Gastrocnemius medialis (tissue), 4 donors: ENCODE measurements around the gene CDK7. TPM values are rescaled to one million over a fixed set of nuclear protein-coding genes. Genes with fewer than 3 reads are reported as not detected.

Source experiments
- ATAC-seq, 2 donors: fragments of 150-250 bp; one replicate each; pipeline ENCODE4 v1.9.1; 2016
- DNase-seq, 2 donors: peaks; one replicate each; pipeline ENCODE4 v3.0.0-alpha.2; 2019
- H3K27ac ChIP-seq, 4 donors: fragments of 200-600 bp; sonication (generic); 1 replicate in 1 of 4; 2 replicates in 3 of 4; pipeline ENCODE4 v1.5.1; 2016 to 2018; ENCODE audit warnings: mild to moderate bottlenecking in 2 of 4, moderate library complexity in 1 of 4
- H3K27me3 ChIP-seq, 3 donors: fragments of 200-600 bp; sonication (generic) in 2 of 3; 1 replicate in 1 of 3; 2 replicates in 2 of 3; pipeline versions ENCODE4 v1.5.1 to v1.6.0; 2016 to 2019; ENCODE audit warnings: mild to moderate bottlenecking in 1 of 3, moderate library complexity in 1 of 3
- H3K36me3 ChIP-seq, 2 donors: fragments of 200-600 bp; sonication (generic) in 1 of 2; one replicate each; pipeline ENCODE4 v1.5.1; 2017 to 2018
- H3K4me1 ChIP-seq, 2 donors: fragments of 200-600 bp; sonication (generic) in 1 of 2; one replicate each; pipeline ENCODE4 v1.5.1; 2016 to 2017; ENCODE audit warnings: mild to moderate bottlenecking in 2 of 2
- H3K4me3 ChIP-seq, 4 donors: fragments of 200-600 bp; sonication (generic) in 3 of 4; 1 replicate in 1 of 4; 2 replicates in 3 of 4; pipeline ENCODE4 v1.5.1; 2016 to 2019; ENCODE audit warnings: mild to moderate bottlenecking in 2 of 4
- H3K9me3 ChIP-seq, 3 donors: fragments of 200-600 bp; sonication (generic) in 2 of 3; 1 replicate in 1 of 3; 2 replicates in 2 of 3; pipeline ENCODE4 v1.5.1; 2016 to 2019
- CTCF ChIP-seq, 5 experiments: fragments of 450-650 bp in 3 of 5; fragments of 200-600 bp in 2 of 5; sonication (generic) in 2 of 5; IDR thresholded peaks in 4 of 5; conservative IDR thresholded peaks in 1 of 5; 1 replicate in 4 of 5; 2 replicates in 1 of 5; pipeline ENCODE4 v1.5.1; 2016 to 2019; ENCODE audit warnings: antibody characterized with exemption in 5 of 5, mild to moderate bottlenecking in 3 of 5, moderate library complexity in 3 of 5
- POLR2A ChIP-seq, 2 donors: fragments of 450-650 bp; IDR thresholded peaks; one replicate each; pipeline ENCODE4 v1.6.1; 2017; ENCODE audit warnings: antibody characterized with exemption in 2 of 2, mild to moderate bottlenecking in 2 of 2, moderate library complexity in 2 of 2
- in situ Hi-C, 4 donors: fragments of 200-750 bp; cut with MboI; loops; one replicate each; pipeline versions ENCODE4 v1.15.0 to v1.8.0; 2017; ENCODE audit warnings: low sequenced_read_pairs in 4 of 4
- intact Hi-C: fragments of 100-400 bp; cut with DNase I; formaldehyde crosslinking; loops from one replicate; pipeline ENCODE4 v1.15.1; 2023; ENCODE audit warnings: low total_unique reads
- total RNA-seq, 4 donors: library from RNA; depleted of rRNA; stranded (reverse); fragments of >200 nt; gene quantifications; one replicate each; pipeline versions ENCODE4 v1.1.0 to v1.2.3, GENCODE V29; 2016

The CDK7 gene
- total RNA-seq, 4 donors from 2014 or later: 23.4 to 31.6 (median 28.0) TPM

- Histone ChIP-seq H3K27ac (no peak overlapping the region), H3K27me3 (no peaks in the 10 kb centered on the region), H3K9me3 (no peaks in the 10 kb centered on the region), H3K4me1 (no peaks in the 10 kb centered on the region), H3K4me3 (no peak overlapping the region), H3K36me3 (peaks cover 0 to 30% of the 10 kb centered on the region in 2 donors)
- in situ Hi-C loops: no loop called here
- DNase-seq: no peak
- intact Hi-C loops: no loop called here
- TF ChIP-seq CTCF (IDR thresholded peaks at IDR 0.05 in 4 of 5, conservative IDR thresholded peaks at IDR 0.05 in 1 of 5) (no peak), POLR2A (IDR thresholded peaks at IDR 0.05) (no peak)
- no peak for ATAC-seq
Observed at GRCh38 chr5:69224520-69224919, 10.2 kb upstream of the CDK7 start.

- no peak for ATAC-seq
- in situ Hi-C loops: no loop called here
- H3K36me3 ChIP-seq: peaks cover 0 to 39% of the 10 kb centered on the region in 2 donors
Observed at GRCh38 chr5:69225860-69226259, 8.8 kb upstream of the CDK7 start.

GRCh38 chr5:69230181-69230580 is 4.5 kb upstream of the CDK7 start:
- Histone ChIP-seq H3K36me3 (peaks cover 0 to 36% of the 10 kb centered on the region in 2 donors), H3K27me3 (no peaks in the 10 kb centered on the region), H3K4me1 (peaks cover 5 to 10% of the 10 kb centered on the region in 2 donors), H3K4me3 (no peak overlapping the region), H3K27ac (no peak overlapping the region), H3K9me3 (no peaks in the 10 kb centered on the region)
- in situ Hi-C loops (loop anchor here in 1 of 4 donors (10.0 kb wide), 1 partner anchor 105 kb away; the partner anchor contains the start of gene CCDC125), intact Hi-C loops (loop anchor here (1.0 to 5.0 kb wide), 3 partner anchors 9 to 138 kb away; partner anchors contain the start of genes CENPH and SLC30A5)
- ATAC-seq: no peak
- no peak for DNase-seq
- TF ChIP-seq POLR2A (IDR thresholded peaks at IDR 0.05) (no peak), CTCF (IDR thresholded peaks at IDR 0.05 in 4 of 5, conservative IDR thresholded peaks at IDR 0.05 in 1 of 5) (no peak)

More at GRCh38 chr5:69225860-69226259, 8.8 kb upstream of the CDK7 start:
- TF ChIP-seq CTCF (IDR thresholded peaks at IDR 0.05 in 4 of 5, conservative IDR thresholded peaks at IDR 0.05 in 1 of 5): no peak
- TF ChIP-seq POLR2A (IDR thresholded peaks at IDR 0.05): no peak
- DNase-seq: no peak
- Histone ChIP-seq H3K27ac (no peak overlapping the region), H3K4me1 (no peaks in the 10 kb centered on the region), H3K4me3 (no peak overlapping the region), H3K9me3 (no peaks in the 10 kb centered on the region), H3K27me3 (no peaks in the 10 kb centered on the region)
- intact Hi-C loops: no loop called here

- H3K9me3 ChIP-seq: no peaks in the 10 kb centered on the region
- DNase-seq: no peak
Observed at GRCh38 chr5:69231281-69231680, 3.4 kb upstream of the CDK7 start.

More at GRCh38 chr5:69231281-69231680, 3.4 kb upstream of the CDK7 start:
- TF ChIP-seq CTCF (IDR thresholded peaks at IDR 0.05 in 4 of 5, conservative IDR thresholded peaks at IDR 0.05 in 1 of 5): no peak
- no peak for TF ChIP-seq POLR2A (IDR thresholded peaks at IDR 0.05)
- no peaks in the 10 kb centered on the region for H3K27me3 ChIP-seq
- no peak overlapping the region for H3K27ac ChIP-seq
- peaks cover 0 to 36% of the 10 kb centered on the region in 2 donors for H3K36me3 ChIP-seq
- no peak overlapping the region for H3K4me3 ChIP-seq
- H3K4me1 ChIP-seq: peaks cover 16 to 21% of the 10 kb centered on the region in 2 donors
- ATAC-seq: no peak
- intact Hi-C loops: loop anchor here (5.0 kb wide), 2 partner anchors 44 to 139 kb away; partner anchors contain the start of genes CENPH and SLC30A5
- in situ Hi-C loops: loop anchor here in 1 of 4 donors (10.0 kb wide), 1 partner anchor 104 kb away; the partner anchor contains the start of gene CCDC125
